GM18499 (cell line): ENCODE measurements around the gene USF2.

Source experiments
- ATAC-seq: cut with Tn5 transposase; IDR thresholded peaks from one replicate; pipeline ENCODE4 v1.9.1; 2021; ENCODE audit warnings: moderate number of reproducible peaks; ENCODE audit not compliant: insufficient read depth, unreplicated experiment

The USF2 gene

GRCh38 chr19:35297922-35298321 lies 29.2 kb downstream of the USF2 start:
- ATAC-seq = no peak

GRCh38 chr19:35298561-35298972 lies 29.8 kb downstream of the USF2 start:
- ATAC-seq = no peak

DNA sequence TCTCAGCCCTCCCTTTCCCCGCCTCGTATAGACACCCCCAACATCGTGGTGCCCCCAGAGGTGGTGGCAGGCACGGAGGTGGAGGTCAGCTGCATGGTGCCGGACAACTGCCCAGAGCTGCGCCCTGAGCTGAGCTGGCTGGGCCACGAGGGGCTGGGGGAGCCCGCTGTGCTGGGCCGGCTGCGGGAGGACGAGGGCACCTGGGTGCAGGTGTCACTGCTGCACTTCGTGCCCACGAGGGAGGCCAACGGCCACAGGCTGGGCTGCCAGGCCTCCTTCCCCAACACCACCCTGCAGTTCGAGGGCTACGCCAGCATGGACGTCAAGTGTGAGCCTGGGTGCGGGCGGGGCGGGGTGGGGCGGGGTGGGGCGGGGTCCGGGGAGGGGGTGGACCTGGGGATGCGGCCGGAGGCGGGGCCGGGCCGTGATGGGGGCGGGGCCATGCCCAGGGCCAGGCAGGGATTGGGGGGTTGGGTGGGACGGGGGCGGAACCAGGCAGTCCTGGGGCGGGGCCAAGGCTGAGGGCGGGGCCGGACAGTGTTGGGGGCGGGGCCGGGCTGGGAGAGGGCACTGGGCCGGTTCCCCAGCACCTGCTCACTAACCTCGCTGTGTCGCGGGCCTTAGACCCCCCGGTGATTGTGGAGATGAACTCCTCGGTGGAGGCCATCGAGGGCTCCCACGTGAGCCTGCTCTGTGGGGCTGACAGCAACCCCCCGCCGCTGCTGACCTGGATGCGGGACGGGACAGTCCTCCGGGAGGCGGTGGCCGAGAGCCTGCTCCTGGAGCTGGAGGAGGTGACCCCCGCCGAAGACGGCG lies 31.0 kb downstream of the USF2 start:
- ATAC-seq = no peak

- no peak for ATAC-seq
These were observed 31.5 kb downstream of the USF2 start for GRCh38 chr19:35300339-35300649.

DNA sequence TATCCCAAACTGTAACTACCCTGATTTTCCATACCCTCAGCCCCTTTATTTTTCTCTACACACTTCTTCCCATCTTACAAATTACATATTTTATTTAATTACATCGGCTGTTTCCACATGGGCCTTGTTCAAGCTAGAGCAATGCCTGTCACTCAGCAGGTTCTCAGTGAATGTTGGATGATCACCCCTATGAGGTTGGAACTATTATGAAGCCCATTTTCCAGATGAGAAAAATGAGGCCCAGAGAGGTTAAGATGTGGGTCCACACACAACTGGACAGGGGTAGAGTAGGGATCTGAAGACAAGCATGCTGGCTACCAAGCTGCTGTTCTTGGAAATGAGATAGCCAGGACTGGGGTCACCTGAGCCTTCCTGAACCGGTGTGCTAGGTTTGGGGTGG lies 33.2 kb downstream of the USF2 start:
- no peak for ATAC-seq

- ATAC-seq = no peak
These were observed 33.7 kb downstream of the USF2 start for GRCh38 chr19:35302446-35302845.

DNA sequence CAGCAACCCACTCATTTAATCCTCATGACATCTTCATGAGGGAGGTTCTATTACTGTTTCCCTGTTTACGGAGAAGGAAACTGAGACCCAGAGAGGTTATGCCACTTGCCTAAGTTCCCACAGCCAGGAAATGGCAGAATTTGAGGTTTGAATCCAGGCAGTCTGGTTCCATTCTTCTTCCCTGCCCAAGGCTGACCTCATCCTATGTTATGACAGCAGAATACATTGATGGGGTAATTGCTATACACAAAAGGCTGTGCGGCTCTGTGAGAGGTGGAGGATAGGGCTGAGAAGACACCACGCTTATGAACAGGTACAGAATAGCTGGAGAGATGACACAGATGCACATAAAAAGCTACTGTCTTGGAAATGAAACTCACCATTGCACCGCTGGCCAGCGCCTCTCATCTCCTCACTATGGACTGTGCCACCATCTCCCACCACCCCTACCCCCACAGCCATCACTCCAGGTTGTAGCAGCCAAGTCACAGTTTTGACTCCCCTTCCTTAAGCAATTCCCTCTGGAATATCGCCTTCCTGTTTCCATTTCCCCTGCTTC lies 34.7 kb downstream of the USF2 start:
- no peak for ATAC-seq

GRCh38 chr19:35304036-35304435 lies 35.3 kb downstream of the USF2 start:
- ATAC-seq = no peak

DNA sequence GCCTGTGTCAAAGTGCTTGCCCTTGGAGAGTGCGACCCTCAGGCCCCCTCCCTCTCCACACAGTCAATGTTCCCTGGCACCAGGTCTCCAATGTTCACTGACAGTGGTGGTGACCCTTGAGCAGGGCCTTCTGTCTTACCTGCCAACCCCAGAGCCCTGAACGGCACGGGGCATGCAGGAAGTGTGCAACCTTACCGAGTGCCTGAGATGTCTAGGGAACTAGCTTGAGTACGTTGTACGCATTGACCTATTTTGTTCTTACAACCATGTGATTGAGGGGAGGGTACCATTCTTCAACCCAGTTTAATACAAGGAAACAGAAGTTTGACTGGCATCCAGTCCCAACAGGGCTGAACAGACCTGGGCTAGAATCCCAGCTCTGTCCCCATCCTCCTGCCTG lies 36.4 kb downstream of the USF2 start:
- no peak for ATAC-seq

- ATAC-seq = no peak
These were observed 37.9 kb downstream of the USF2 start for GRCh38 chr19:35306473-35307246.

GRCh38 chr19:35307931-35308330 lies 39.2 kb downstream of the USF2 start:
- ATAC-seq = no peak

GRCh38 chr19:35308910-35309309 lies 40.1 kb downstream of the USF2 start:
- ATAC-seq = no peak

DNA sequence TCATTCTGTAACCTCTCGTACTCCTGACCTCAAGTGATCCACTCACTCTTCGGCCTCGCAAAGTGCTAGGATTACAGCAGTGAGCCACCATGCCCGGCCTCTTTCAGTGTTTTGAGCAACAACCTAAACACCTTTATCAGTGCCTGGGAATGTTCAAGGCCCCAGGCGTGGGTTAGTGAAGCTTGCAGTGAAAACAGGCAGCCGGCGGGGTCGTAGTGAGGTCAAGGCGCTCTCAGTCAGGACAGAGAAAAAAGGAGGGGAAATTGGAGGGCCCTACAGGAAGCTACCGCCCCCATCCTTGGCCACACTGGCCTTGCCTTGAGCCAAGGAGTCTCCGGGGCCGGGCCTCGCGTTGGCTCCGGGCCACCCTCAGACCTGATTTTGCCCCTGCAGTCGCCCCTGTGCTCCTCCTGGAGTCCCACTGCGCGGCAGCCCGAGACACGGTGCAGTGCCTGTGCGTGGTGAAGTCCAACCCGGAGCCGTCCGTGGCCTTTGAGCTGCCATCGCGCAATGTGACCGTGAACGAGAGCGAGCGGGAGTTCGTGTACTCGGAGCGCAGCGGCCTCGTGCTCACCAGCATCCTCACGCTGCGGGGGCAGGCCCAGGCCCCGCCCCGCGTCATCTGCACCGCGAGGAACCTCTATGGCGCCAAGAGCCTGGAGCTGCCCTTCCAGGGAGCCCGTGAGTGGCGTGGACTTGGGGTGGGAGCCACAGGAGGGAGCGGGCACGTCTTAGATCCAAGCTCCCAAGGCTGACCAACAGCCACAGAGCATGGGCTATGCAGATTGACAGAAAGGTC lies 40.9 kb downstream of the USF2 start:
- ATAC-seq = no peak

GRCh38 chr19:35310331-35310730 lies 41.6 kb downstream of the USF2 start:
- no peak for ATAC-seq

DNA sequence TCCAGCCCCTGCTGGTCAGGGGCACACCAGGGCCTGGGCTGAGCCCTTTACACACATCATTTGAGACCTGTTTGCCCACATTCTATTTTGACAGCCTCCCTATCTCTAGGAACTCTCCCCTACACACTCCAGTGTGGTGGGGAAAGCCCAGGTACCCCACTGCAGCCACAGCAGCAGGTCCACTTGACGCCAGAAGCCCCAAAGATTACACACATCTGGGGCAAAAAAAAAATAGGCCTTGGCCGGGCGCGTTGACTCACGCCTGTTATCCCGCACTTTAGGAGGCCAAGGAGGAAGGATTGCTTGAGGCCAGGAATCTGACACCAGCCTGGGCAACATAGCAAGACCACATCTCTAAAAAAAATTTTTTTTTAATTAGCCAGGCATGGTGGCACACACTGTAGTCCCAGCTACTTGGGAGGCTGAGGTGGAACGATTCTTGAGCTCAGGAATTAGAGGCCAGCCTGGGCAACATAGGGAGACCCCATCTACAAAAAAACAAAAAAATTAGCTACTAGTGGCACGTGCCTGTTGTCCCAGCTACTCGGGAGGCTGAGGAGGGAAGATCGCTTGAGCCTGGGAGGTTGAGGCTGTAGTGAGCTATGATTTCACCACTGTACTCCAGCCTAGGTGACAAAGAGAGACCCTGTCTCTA lies 42.2 kb downstream of the USF2 start:
- no peak for ATAC-seq

DNA sequence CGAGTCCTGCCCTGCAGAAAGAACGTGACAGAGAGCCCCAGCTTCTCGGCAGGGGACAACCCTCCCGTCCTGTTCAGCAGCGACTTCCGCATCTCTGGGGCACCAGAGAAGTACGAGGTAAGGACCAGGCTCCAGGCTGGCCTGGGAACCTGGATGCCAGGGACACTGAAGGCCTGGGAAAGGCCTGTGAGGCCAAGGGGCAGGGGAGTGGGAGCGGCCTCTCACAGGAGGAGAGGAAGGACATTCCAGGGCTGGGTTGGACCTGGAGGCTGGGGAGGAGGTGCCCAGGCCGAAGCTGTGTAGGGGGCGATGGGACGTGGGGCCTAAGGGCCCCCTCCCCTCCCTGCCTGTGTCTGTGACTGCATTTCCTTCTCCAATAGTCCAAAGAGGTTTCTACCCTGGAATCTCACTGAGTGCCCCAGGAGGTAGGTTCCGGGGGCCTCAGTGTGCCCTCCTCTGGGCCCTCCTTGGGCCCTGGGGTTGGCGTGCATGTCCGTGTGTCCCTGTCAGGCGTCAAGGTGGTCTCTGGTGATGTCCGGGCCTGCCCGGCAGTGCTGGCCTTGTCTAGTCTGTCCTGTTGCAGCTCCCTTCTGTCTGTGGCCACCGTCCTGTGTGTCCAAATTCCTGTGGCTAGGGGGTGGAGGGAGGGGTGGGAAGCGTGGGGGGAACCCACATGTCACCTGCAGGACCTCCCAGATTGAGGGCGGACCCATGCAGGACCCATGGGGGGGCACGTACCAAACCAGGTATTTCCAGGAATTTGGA lies 43.3 kb downstream of the USF2 start:
- ATAC-seq = no peak

DNA sequence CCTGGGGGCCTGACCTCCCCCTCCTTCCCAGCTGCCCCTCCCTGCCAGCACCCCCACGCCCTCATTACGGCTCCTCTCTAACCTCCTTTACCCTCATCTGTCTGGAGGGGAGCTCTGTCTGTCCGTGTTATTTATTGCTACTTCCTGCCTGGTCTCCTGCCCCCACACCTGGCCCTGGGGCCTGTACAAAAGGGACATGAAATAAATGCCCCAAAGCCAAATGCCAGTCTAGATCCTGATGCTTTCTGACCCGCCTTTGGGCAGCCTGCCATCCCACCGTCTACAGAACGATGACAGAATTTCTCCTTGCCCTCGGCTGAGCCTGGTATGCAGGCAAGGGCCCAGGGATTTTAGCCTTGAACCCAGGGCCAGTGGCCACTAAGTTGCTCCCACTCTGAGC lies 44.8 kb downstream of the USF2 start:
- ATAC-seq = no peak

DNA sequence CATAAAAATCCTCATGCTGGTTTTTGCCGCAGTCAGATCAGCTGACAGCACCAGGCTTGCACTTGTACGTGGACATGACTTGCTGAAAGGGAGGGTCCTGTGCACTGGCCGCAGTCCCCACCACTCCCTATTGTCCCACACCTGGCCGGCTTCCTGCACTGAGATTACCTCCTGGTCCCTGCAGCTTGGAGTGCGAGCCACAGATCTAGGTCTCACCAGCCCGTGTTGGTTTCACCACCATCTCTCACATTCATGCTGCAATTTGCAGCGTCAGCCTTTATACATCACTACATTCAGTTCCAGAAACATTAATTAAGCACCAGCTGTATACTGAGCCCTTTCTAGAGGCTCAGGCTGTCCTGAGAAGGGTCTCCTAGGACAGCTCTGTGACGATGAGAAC lies 45.3 kb downstream of the USF2 start:
- no peak for ATAC-seq

- no peak for ATAC-seq
These were observed 46.2 kb downstream of the USF2 start for GRCh38 chr19:35314858-35315470.
